ENCODE measurements around the gene ZSCAN31.

DNA sequence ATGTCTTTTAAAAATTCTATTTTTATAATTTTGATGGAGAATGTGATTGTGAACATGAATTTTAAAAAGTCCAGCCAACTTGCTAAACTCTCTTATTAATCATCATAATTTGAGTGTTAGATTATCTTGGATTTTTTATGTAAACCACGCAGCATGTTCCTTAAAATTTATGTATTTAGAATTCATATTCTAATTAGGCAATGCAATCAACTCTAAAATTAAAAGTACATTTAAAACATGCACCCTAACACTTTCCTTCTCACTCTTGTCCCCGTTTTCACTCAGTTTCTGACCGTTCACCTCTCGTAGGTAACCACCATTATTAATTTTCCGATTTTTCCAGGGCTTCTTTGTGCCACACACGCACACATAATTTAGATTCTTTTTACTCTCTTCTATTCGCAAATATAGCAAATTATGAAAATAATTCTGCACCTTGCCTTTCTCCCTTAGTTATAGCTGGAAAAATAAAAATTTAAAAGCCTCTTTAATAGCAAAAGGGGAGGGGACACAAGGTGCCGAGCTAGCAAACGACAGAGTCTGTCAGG lies 13.5 kb upstream of the ZSCAN31 start:
- TF ChIP-seq YY1 (IDR thresholded peaks at IDR 0.05; ENCODE audit: low read depth) (no peak), CREB1 (IDR thresholded peaks at IDR 0.05; ENCODE audit: low read depth) (no peak; the same call in 1 of the 2 replicates), MAX (IDR thresholded peaks at IDR 0.05) (no peak), CEBPB (IDR thresholded peaks at IDR 0.05) (no peak), TCF12 (IDR thresholded peaks at IDR 0.05; ENCODE audit: low read depth) (no peak), RAD21 (IDR thresholded peaks at IDR 0.05; ENCODE audit: low read depth) (no peak)
- TF ChIP-seq, protein P1, sequence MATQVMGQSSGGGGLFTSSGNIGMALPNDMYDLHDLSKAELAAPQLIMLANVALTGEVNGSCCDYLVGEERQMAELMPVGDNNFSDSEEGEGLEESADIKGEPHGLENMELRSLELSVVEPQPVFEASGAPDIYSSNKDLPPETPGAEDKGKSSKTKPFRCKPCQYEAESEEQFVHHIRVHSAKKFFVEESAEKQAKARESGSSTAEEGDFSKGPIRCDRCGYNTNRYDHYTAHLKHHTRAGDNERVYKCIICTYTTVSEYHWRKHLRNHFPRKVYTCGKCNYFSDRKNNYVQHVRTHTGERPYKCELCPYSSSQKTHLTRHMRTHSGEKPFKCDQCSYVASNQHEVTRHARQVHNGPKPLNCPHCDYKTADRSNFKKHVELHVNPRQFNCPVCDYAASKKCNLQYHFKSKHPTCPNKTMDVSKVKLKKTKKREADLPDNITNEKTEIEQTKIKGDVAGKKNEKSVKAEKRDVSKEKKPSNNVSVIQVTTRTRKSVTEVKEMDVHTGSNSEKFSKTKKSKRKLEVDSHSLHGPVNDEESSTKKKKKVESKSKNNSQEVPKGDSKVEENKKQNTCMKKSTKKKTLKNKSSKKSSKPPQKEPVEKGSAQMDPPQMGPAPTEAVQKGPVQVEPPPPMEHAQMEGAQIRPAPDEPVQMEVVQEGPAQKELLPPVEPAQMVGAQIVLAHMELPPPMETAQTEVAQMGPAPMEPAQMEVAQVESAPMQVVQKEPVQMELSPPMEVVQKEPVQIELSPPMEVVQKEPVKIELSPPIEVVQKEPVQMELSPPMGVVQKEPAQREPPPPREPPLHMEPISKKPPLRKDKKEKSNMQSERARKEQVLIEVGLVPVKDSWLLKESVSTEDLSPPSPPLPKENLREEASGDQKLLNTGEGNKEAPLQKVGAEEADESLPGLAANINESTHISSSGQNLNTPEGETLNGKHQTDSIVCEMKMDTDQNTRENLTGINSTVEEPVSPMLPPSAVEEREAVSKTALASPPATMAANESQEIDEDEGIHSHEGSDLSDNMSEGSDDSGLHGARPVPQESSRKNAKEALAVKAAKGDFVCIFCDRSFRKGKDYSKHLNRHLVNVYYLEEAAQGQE (IDR thresholded peaks at IDR 0.05; ENCODE audit: low read depth) = no peak

Data from Ishikawa (cell line).